ENCODE measurements around the gene CEBPZOS.

The CEBPZOS gene

GRCh38 chr2:37246205-37246604 lies 49.9 kb downstream of the CEBPZOS start:
- Histone ChIP-seq H3K4me3 (ENCODE audit: low read length) (no peak overlapping the region), H3K4me2 (ENCODE audit: low read length) (no peak overlapping the region), H3K4me1 (ENCODE audit: control insufficient read depth, insufficient read depth, low read length) (peaks cover 6% of the 10 kb centered on the region), H3K36me3 (ENCODE audit: insufficient read depth, low read length) (peaks cover 75% of the 10 kb centered on the region), H3K27me3 (ENCODE audit: control insufficient read depth, insufficient read depth, low read length) (no peaks in the 10 kb centered on the region), H3K9ac (ENCODE audit: low read depth, low read length) (no peak overlapping the region), H3K9me3 (replicated peaks; ENCODE audit: low read length) (no peaks in the 10 kb centered on the region)

GRCh38 chr2:37250869-37251740 lies 54.8 kb downstream of the CEBPZOS start:
- Histone ChIP-seq H3K36me3 (ENCODE audit: insufficient read depth, low read length) (peaks cover 68% of the 10 kb centered on the region), H3K4me1 (ENCODE audit: control insufficient read depth, insufficient read depth, low read length) (peaks cover 6% of the 10 kb centered on the region), H3K9ac (ENCODE audit: low read depth, low read length) (no peak overlapping the region), H3K9me3 (replicated peaks; ENCODE audit: low read length) (no peaks in the 10 kb centered on the region), H3K4me3 (ENCODE audit: low read length) (no peak overlapping the region), H3K4me2 (ENCODE audit: low read length) (no peak overlapping the region), H3K27me3 (ENCODE audit: control insufficient read depth, insufficient read depth, low read length) (no peaks in the 10 kb centered on the region)

Measured in skeletal muscle satellite cell (primary cell).